VCaP (cell line): Measurements from ENCODE around the gene SLC35C1.
A peak's percentile ranks its signal among the peaks of the same experiment; 100 is the strongest.
"Not testable (repeated sequence)": the region's sequence is repeated elsewhere in the genome, so short reads cannot be mapped to it uniquely, and the experiment has no call there.

Source experiments
- H3K27ac ChIP-seq: fragments of 450-650 bp; 2 replicates; pipeline ENCODE4 v1.5.1; 2017
- CTCF ChIP-seq: fragments of 450-650 bp; conservative IDR thresholded peaks from 2 replicates; pipeline ENCODE4 v1.5.1; 2017; ENCODE audit warnings: mild to moderate bottlenecking, moderate library complexity

The SLC35C1 gene

GRCh38 chr11:45830596-45830995 is 25.6 kb downstream of the SLC35C1 start:
- TF ChIP-seq CTCF = no peak
- no peak overlapping the region for H3K27ac ChIP-seq

- H3K27ac ChIP-seq = no peak overlapping the region
- TF ChIP-seq CTCF = no peak
These were observed 28.0 kb downstream of the SLC35C1 start for GRCh38 chr11:45832811-45833441.

- TF ChIP-seq CTCF = no peak
- H3K27ac ChIP-seq = no peak overlapping the region
These were observed 28.8 kb downstream of the SLC35C1 start for GRCh38 chr11:45833761-45834160.

GRCh38 chr11:45834298-45834756 is 29.4 kb downstream of the SLC35C1 start:
- H3K27ac ChIP-seq = no peak overlapping the region
- no peak for TF ChIP-seq CTCF

GRCh38 chr11:45839204-45839603 is 34.3 kb downstream of the SLC35C1 start:
- TF ChIP-seq CTCF = no peak

GRCh38 chr11:45840251-45840650 is 35.3 kb downstream of the SLC35C1 start:
- H3K27ac ChIP-seq = not testable (repeated sequence)

More at GRCh38 chr11:45839204-45839603, 34.3 kb downstream of the SLC35C1 start:
- no peak overlapping the region for H3K27ac ChIP-seq

GRCh38 chr11:45843158-45843924 is 38.4 kb downstream of the SLC35C1 start:
- peak overlapping the region; percentile 85 for H3K27ac ChIP-seq
- TF ChIP-seq CTCF = peak; percentile 96
